GM12865 (cell line): ENCODE data around the gene TTYH2.

ENCODE experiments used
- DNase-seq: peaks from one replicate; pipeline ENCODE4 v3.0.0; 2010; ENCODE audit warnings: low read depth
- H3K4me3 ChIP-seq: 2 replicates; pipeline ENCODE4 v1.5.1; 2011; ENCODE audit warnings: mild to moderate bottlenecking, low read depth, low read length, control low read depth
- CTCF ChIP-seq: IDR thresholded peaks from 2 replicates; pipeline ENCODE4 v1.5.1; 2011; ENCODE audit warnings: low read length, control low read depth, low read depth, inconsistent platforms; ENCODE audit not compliant: insufficient read depth; ENCODE audit errors: missing control alignments

Gene TTYH2

GRCh38 chr17:74243013-74243755 lies 29.8 kb downstream of the TTYH2 start:
- TF ChIP-seq CTCF: no peak
- H3K4me3 ChIP-seq: no peak overlapping the region
- no peak for DNase-seq

GRCh38 chr17:74244128-74244527 lies 30.8 kb downstream of the TTYH2 start:
- no peak for TF ChIP-seq CTCF
- H3K4me3 ChIP-seq: no peak overlapping the region
- DNase-seq: no peak

- no peak overlapping the region for H3K4me3 ChIP-seq
- no peak for DNase-seq
- TF ChIP-seq CTCF: no peak
Observed at GRCh38 chr17:74244548-74244947, 31.2 kb downstream of the TTYH2 start.

GRCh38 chr17:74245145-74245831 lies 31.9 kb downstream of the TTYH2 start:
- H3K4me3 ChIP-seq: no peak overlapping the region
- no peak for TF ChIP-seq CTCF
- DNase-seq: no peak

- H3K4me3 ChIP-seq: no peak overlapping the region
- TF ChIP-seq CTCF: no peak
- DNase-seq: no peak
Observed at GRCh38 chr17:74245871-74246270, 32.5 kb downstream of the TTYH2 start.

- DNase-seq: no peak
- H3K4me3 ChIP-seq: no peak overlapping the region
- TF ChIP-seq CTCF: no peak
Observed at GRCh38 chr17:74249590-74250270, 36.4 kb downstream of the TTYH2 start.
